NCI-H1694 (cell line): ENCODE results near the gene ZNF579.
"Not testable (repeated sequence)": the region's sequence is repeated elsewhere in the genome, so short reads cannot be mapped to it uniquely, and the experiment has no call there.

Source experiments
- DNase-seq: peaks from one replicate; lab custom pipeline; 2025; lab: John Stamatoyannopoulos, UW

ZNF579 gene

GRCh38 chr19:55593096-55593772 lies 12.6 kb upstream of the ZNF579 start:
- no peak for DNase-seq

GRCh38 chr19:55592391-55593090 lies 11.9 kb upstream of the ZNF579 start:
- no peak for DNase-seq

DNA sequence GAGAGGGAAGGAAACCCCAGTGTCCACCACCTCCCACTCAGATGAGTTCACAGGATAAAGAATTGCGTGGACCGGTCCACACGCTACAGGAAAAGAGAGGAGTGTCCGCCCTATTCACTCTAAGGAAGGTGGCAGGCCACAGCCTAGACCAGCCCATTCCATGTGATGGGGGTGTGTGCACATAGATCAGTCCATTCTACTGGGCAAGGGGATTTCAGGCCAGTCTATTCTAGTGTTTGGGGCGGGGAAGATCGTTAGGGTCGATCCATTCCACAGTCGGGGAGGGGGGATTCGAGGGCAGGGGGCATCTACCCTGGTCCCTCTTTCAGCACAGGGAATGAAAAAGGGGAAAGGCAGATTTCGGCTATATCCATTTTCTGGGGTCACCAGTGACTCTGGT lies 10.9 kb upstream of the ZNF579 start:
- no peak for DNase-seq

DNA sequence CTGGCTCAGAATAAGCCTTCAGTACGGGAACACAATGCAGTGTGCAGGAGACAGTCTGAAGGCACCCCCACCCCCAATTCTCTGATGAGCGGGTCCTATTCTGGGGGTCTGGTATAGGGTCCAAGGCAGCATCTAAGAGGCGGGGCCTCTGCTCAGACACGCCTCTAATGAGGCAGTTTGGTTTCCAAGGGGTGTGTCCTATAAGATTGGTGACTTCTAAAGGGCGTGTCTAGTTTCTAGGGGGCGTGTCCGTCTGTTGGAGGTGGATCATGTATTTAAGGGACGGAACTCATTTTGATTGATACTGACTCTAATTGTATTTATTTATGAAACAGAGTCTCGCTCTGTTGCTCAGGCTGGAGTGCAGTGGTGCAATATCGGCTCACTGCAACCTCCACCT lies 10.0 kb upstream of the ZNF579 start:
- DNase-seq: no peak

DNA sequence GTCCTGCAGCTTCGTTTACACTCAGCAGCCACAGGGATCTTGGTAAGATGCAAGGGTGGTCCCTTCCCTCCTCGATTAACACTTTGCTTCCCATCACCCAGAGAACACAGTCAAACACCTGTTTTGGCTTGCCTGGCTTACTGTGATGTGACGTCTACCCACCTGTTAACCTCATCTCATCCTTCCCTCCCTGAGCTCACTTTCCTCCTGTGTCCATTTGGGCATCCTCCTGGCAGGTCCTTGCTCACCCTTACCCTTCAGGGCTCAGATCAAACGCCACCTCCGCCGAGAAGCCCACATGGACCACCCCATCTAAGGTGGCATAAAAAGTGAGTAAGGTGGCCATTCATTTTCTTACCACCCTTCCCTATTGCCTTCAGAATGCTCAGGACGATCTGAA lies 9.5 kb upstream of the ZNF579 start:
- DNase-seq: no peak

GRCh38 chr19:55588738-55589137 lies 8.1 kb upstream of the ZNF579 start:
- no peak for DNase-seq

- DNase-seq: peak; percentile 89
Measured at GRCh38 chr19:55586976-55587668, 6.5 kb upstream of the ZNF579 start.

DNA sequence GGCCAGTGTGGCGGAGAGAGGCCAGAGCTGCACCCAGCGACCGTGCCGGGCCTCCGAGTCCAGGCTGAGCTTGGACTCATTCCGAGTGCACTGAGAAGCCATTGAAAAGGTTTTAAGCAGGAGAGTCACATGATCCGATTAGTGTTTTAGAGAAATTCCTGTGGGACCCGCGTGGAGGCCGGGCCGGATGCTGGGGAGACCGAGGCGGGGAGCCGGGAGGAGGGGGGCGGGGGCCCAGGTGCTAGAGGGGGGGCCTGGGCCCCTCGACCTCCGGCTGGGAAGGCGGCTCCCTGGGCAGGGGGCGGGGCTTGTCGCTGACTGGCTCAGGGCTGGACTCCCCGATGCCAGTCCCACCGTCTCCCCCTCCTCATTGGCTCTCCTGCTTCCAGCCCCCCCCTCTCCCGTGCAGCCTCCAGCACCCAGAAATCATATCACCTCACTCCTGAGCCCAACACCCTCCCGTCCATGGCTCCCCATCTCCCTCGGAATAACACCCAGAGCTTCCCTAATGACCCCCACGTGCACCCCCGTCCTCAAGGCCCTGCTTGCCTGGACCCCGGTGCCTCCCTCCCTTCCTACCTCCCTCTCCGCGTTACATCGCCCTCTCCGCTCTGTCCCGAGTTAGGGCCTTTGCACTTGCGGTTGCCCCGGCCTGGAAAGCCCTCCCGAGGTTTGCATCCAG lies 5.2 kb upstream of the ZNF579 start:
- DNase-seq: no peak

DNA sequence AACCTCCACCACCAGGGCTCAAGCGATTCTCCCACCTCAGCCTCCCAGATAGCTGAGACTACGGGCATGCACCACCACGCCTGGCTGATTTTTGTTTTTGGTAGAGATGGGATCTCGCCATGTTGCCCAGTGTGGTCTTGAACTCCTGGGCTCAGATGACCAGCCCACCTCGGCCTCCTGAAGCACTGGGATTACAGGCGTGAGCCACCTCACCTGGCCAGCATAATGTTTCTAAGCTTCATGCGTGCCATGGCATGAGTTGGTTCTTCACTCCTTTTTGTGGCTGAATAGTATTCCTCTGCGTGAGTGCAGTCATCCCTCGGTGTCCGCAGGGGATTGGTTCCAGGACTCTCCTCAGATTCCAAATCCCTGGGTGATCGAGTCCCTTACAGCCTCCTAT lies 4.2 kb upstream of the ZNF579 start:
- no peak for DNase-seq

DNA sequence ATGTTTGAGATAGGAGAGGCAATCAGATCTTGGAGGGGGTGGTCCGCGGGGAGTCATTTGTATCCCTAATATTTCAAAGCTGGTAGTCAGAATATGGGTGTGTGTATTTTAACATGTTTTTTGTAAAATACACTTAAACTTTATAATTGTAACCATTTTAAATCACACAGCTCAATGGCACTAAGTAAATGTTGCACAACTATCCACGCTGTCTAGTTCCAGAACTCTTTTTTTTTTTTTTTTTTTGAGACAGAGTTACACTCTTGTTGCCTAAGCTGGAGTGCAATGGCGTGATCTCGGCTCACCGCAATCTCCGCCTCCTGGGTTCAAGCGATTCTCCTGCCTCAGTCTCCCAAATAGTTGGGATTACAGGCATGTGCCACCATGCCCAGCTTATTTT lies 3.2 kb upstream of the ZNF579 start:
- not testable (repeated sequence) for DNase-seq

- not testable (repeated sequence) for DNase-seq
Measured at GRCh38 chr19:55582284-55582683, 1.6 kb upstream of the ZNF579 start.

DNA sequence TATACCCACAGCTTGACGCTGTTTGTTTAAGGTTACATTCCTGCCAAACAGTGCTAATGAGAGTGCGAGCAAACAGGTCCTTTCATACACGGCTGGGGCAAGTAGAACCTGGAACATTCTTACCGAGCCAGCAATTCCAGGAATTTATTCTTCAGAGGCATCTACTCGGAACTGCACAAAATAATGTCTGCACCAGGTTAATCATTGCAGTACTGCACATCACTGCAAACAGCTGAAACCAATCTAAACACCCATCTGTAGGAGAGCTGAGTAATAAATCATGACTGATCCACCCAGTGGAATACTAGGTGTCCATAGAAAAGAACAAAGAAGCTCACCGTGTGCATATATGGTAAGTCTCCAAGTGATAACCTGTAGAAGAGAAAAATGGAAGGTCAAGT lies 1.2 kb upstream of the ZNF579 start:
- no peak for DNase-seq

DNA sequence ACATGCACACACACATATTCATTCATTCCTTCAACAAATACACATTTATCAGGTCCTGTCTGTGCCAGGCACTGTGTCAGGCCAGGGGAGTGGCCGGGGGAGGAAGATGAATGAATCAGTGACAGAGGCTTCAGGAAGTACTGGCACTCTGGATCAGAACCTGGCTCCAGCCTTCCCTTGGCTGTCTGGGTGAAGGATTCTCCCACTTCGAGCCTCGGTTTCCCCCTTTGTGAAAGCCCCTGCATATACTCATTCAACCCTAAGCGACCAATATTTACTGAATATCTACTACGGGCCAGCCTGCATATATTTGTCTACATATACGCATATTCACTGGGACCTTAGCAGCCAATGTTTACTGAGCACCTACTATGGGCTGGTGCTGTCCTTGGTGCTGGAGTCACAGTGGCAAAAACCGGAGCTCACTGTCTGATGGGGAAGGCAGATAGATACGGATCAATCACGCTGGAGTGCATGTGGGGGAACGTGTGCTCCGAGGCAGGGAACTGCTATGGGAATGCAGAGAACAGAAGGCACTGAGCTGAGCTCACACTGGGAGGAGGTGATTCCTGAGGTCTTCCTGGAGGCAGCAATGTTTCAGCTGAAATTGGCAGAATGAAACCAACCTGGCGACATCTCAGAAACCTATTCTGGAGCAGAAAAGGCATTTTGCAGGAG lies 636 bp upstream of the ZNF579 start:
- DNase-seq: no peak

GRCh38 chr19:55579766-55580621 lies 654 bp downstream of the ZNF579 start:
- peak; percentile 5 for DNase-seq

DNA sequence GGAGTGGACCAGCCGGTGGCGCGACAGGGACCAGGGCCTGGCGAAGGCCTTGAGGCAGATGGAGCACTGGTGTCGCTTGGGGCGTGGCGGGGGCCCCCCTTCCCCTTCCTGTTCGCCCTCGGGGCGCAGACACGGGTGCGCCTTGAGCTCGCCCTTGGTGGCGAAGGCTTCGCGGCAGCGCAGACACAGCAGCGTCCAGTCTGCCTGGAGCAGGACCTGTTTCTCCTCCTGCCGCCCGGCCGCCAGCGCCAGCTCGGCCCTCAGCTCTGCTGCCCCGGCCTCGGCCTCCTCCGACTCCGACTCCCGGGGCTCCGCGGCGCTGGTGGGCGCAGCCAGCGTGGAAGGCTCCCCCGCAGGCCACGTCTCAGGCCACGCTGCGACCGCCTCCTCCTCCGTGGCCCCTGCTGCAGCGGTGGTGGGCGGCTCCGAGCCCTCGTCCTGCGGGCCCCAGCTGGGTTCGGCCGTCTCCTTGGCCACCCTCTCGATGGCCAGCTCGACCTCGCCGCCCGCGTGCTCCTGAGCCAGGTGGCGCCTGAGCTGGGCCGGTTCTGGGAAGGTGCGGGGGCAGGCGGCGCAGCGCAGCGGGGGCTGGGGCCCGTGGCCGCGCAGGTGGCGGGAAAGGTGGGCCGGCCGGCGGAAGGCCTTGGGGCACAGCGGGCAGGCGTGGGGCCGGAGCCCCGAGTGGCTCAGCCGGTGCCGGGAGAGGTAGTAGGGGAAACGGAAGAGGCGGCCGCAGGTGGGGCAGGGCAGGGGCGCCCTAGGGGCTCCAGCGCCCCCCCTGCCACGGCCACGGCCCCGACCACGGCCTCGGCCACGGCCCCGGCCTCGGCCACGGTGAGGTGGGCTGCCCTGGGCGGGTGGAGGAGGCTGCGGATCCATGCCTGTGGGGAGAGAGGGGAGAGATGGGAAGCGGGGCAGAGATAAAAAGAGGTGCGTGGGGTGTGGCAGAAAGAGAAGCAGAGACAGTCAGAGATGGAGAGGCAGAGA lies 1.6 kb downstream of the ZNF579 start:
- DNase-seq: no peak

DNA sequence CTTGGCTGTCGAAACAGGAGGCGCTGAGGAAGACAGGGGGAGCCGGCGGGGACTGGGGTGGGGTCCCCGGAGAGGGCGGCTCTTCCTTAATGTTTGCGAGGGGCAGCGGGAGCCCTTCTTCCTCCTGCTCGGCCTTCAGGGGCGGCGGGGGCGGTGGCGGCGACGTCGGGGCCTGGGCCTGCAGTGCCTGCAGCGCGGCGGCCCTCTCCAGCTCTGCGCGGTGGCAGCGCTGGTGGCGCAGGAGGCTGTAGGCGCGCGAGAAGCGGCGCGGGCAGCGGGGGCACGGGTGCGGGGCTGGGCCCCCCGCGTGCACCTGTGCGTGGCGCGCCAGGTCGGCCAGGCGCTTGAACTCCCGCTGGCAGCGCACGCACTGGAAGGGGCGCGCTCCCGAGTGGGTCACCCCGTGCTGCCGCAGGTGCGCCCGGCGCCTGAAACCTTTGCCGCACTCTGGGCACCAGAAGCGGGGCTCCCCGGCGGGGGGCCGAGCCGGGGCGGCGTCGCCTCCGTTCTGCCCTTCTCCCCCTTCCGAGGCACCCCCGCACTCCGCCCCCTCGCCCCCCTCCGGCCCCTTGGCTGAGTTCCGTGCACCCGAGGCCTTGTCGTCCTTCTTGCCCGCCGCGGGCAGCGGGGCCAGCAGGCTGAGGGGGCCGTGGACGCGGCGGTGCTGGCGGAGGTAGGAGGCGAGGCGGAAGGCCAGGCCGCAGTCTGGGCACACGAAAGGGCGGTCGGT lies 2.5 kb downstream of the ZNF579 start:
- DNase-seq: no peak

DNA sequence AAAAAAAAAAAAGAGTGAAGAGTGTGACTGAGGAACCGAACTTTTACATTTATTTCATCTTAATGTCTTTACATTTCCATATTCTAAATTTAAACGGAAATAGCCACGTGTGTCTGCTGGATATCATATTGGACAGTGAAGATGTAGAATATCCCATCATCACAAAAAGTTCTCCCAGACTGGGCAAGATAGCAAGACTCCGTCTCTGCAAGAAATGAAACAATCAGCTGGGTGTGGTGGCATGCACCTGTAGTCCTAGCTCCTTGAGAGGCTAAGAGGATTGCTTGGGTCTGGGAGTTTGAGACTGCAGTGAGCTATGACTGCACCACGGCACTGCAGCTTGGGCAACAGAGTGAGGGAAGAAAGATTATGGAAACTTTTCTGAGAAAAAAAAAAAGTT lies 3.9 kb downstream of the ZNF579 start:
- DNase-seq: no peak

- not testable (repeated sequence) for DNase-seq
Measured at GRCh38 chr19:55573929-55574328, 6.7 kb downstream of the ZNF579 start.

DNA sequence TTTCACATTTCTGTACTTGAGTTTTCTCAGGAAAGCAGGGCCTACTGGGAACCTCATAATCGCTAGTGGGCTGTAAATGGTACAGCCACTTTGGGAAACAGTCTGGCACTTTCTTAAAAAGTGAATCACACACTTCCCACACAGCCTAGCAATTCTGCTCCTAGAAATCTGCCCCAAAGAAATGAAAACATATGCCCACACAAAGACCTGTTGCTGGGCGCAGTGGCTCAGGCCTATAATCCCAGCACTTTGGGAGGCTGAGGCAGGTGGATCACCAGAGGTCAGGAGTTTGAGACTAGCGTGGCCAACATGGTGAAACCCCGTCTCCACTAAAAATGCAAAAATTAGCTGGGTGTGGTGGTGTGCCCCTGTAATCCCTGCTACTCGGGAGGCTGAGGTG lies 11.2 kb downstream of the ZNF579 start:
- DNase-seq: not testable (repeated sequence)
